GM12878 (cell line): ENCODE data around the gene IPCEF1. TPM values are rescaled to one million over a fixed set of nuclear protein-coding genes. Genes with fewer than 3 reads are reported as not detected.
A peak's percentile ranks its signal among the peaks of the same experiment; 100 is the strongest.

Source experiments
- ASH2L ChIP-seq: fragments of 300-600, 200-600 bp; sonication (generic); IDR thresholded peaks from 2 replicates; pipeline ENCODE4 v1.6.1; 2017; ENCODE audit warnings: low read depth, mild to moderate bottlenecking, borderline replicate concordance
- BCL3 ChIP-seq: IDR thresholded peaks from 2 replicates; pipeline ENCODE4 v1.6.1; 2011; ENCODE audit warnings: borderline replicate concordance, low read depth, mild to moderate bottlenecking, moderate library complexity, low read length; ENCODE audit not compliant: insufficient read depth, poor library complexity, severe bottlenecking
- BCLAF1 ChIP-seq: fragments of 450-650 bp; IDR thresholded peaks from 2 replicates; pipeline ENCODE4 v1.6.1; 2017; ENCODE audit warnings: antibody characterized with exemption, mild to moderate bottlenecking, moderate library complexity
- BMI1 ChIP-seq: fragments of 450-650 bp; IDR thresholded peaks from 2 replicates; pipeline ENCODE4 v1.6.1; 2016; ENCODE audit warnings: mild to moderate bottlenecking, moderate library complexity, borderline replicate concordance
- CBFB ChIP-seq: IDR thresholded peaks from 2 replicates; pipeline ENCODE4 v1.6.1; 2016; ENCODE audit warnings: antibody characterized with exemption, low read depth
- CBX3 ChIP-seq: fragments of 200-600 bp; sonication (generic); IDR thresholded peaks from 2 replicates; pipeline ENCODE4 v1.6.1; 2016; ENCODE audit warnings: low read depth, borderline replicate concordance
- CHD1 ChIP-seq: IDR thresholded peaks from 2 replicates; pipeline ENCODE4 v1.6.1; 2012; ENCODE audit warnings: low read depth, low read length, improper control_type of control experiment
- CTCF ChIP-seq, 3 experiments: IDR thresholded peaks in 2 of 3; conservative IDR thresholded peaks in 1 of 3; 2 replicates each; pipeline ENCODE4 v1.5.1; 2011; ENCODE audit warnings: low read depth in 3 of 3, low read length in 3 of 3, mild to moderate bottlenecking in 3 of 3, control low read depth in 2 of 3, moderate library complexity in 2 of 3, inconsistent platforms in 1 of 3, mixed read lengths in 1 of 3; ENCODE audit not compliant: control insufficient read depth in 2 of 3, insufficient read depth in 1 of 3; ENCODE audit errors: extremely low read depth in 1 of 3
- ETV6 ChIP-seq, 2 experiments: fragments of 450-650 bp in 1 of 2; IDR thresholded peaks in 1 of 2; conservative IDR thresholded peaks in 1 of 2; 2 replicates each; pipeline ENCODE4 v1.6.1; 2014; ENCODE audit warnings: antibody characterized with exemption in 1 of 2, borderline replicate concordance in 1 of 2, low read depth in 1 of 2, mild to moderate bottlenecking in 1 of 2, moderate library complexity in 1 of 2
- EZH2 ChIP-seq: IDR thresholded peaks from 2 replicates; pipeline ENCODE4 v1.6.1; 2012; ENCODE audit warnings: low read depth, mild to moderate bottlenecking, control low read depth, inconsistent platforms, low read length, borderline replicate concordance; ENCODE audit not compliant: control insufficient read depth
- FOS ChIP-seq: IDR thresholded peaks from 3 replicates; pipeline ENCODE4 v1.6.1; 2011; ENCODE audit warnings: borderline replicate concordance; ENCODE audit not compliant: insufficient read length; ENCODE audit errors: extremely low read depth
- FOXM1 ChIP-seq: IDR thresholded peaks from 2 replicates; pipeline ENCODE4 v1.6.1; 2012; ENCODE audit warnings: low read depth, mild to moderate bottlenecking, inconsistent platforms, low read length, moderate library complexity
- GABPA ChIP-seq: IDR thresholded peaks from 2 replicates; pipeline ENCODE4 v1.6.1; 2014; ENCODE audit warnings: antibody characterized with exemption, low read depth, mild to moderate bottlenecking, inconsistent platforms
- HDAC2 ChIP-seq: fragments of 200-600 bp; sonication (generic); IDR thresholded peaks from 2 replicates; pipeline ENCODE4 v1.6.1; 2017
- IKZF1 ChIP-seq: fragments of 450-650 bp; conservative IDR thresholded peaks from 2 replicates; pipeline ENCODE4 v1.6.1; 2017; ENCODE audit warnings: antibody characterized with exemption, mild to moderate bottlenecking
- NBN ChIP-seq: fragments of 450-650 bp; IDR thresholded peaks from 2 replicates; pipeline ENCODE4 v1.6.1; 2016
- NRF1 ChIP-seq: conservative IDR thresholded peaks from 2 replicates; pipeline ENCODE4 v1.6.1; 2011; ENCODE audit warnings: mild to moderate bottlenecking, low read depth, low read length, improper control_type of control experiment
- RAD51 ChIP-seq: fragments of 450-650 bp; IDR thresholded peaks from 2 replicates; pipeline ENCODE4 v1.6.1; 2016; ENCODE audit warnings: moderate library complexity, mild to moderate bottlenecking, inconsistent platforms
- RBBP5 ChIP-seq: fragments of 200-600 bp; sonication (generic); conservative IDR thresholded peaks from 2 replicates; pipeline ENCODE4 v1.6.1; 2016
- SMAD1 ChIP-seq: fragments of 450-650 bp; IDR thresholded peaks from 2 replicates; pipeline ENCODE4 v1.6.1; 2018; ENCODE audit warnings: mild to moderate bottlenecking, low read depth; ENCODE audit not compliant: partially characterized antibody
- TARDBP ChIP-seq: IDR thresholded peaks from 2 replicates; pipeline ENCODE4 v1.6.1; 2016; ENCODE audit warnings: borderline replicate concordance
- USF2 ChIP-seq: IDR thresholded peaks from 2 replicates; pipeline ENCODE4 v1.6.1; 2011; ENCODE audit warnings: low read depth, low read length, improper control_type of control experiment, borderline replicate concordance
- polyA plus RNA-seq, 11 experiments: library from polyadenylated mRNA; depleted of rRNA in 4 of 11; unstranded in 6 of 11; stranded (reverse) in 5 of 11; fragments of >200 nt; fragmentation: Nextera tagmentation in 4 of 11; fragmentation: Illumina TruSeq in 1 of 11; extraction: Ambion mirVana in 4 of 11; extraction: Trizol in 1 of 11; gene quantifications; 1 replicate in 1 of 11; 2 replicates in 10 of 11; pipeline versions ENCODE4 v1.2.1 to v1.2.3, GENCODE V29; 2011 to 2016; ENCODE audit warnings: inconsistent platforms in 2 of 11, missing spikeins in 2 of 11, low read depth in 1 of 11
- total RNA-seq, 4 experiments: library from RNA; depleted of rRNA in 3 of 4; stranded (reverse); fragments of >200 nt in 3 of 4; fragmentation: Illumina TruSeq in 1 of 4; extraction: Trizol in 1 of 4; gene quantifications; 2 replicates each; pipeline versions ENCODE4 v1.2.1 to v1.2.3, GENCODE V29; 2013 to 2021

Gene IPCEF1
- total and polyA plus RNA-seq, 10 of the 15 experiments (the other 5 are each of a cell fraction or from before 2014, with no cell fraction given), result 1.3 to 137 (median 4.2) TPM

- TF ChIP-seq USF2 (no peak), TARDBP (no peak), GABPA (peak; percentile 47; the same call in 1 of the 2 replicates), SMAD1 (peak; percentile 33), EZH2 (no peak), ASH2L (no peak), NBN (peak; percentile 89; the same call in 1 of the 2 replicates), CHD1 (0 out of 2 replicates have a peak, but pooled peaks have one; percentile 75), CBX3 (no peak), NRF1 (no peak), RBBP5 (no peak), BMI1 (no peak), CBFB (0 out of 2 replicates have a peak, but pooled peaks have one; percentile 17), BCL3 (no peak), RAD51 (peak; percentile 34; the same call in 1 of the 2 replicates), IKZF1 (peak; percentile 95), FOXM1 (0 out of 2 replicates have a peak, but pooled peaks have one; percentile 31), FOS (no peak), BCLAF1 (no peak), HDAC2 (no peak), ETV6 (conservative IDR thresholded peaks at IDR 0.05 in 1 of 2, IDR thresholded peaks at IDR 0.05 in 1 of 2; ENCODE audit: borderline replicate concordance in 1 of 2, low read depth in 1 of 2) (no peak), CTCF (IDR thresholded peaks at IDR 0.05 in 2 of 3, conservative IDR thresholded peaks at IDR 0.05 in 1 of 3; ENCODE audit: control insufficient read depth in 2 of 3, extremely low read depth in 1 of 3, insufficient read depth in 1 of 3, low read depth in 3 of 3, low read length in 3 of 3) (no peak)
Measured at GRCh38 chr6:154249499-154250298, 106.9 kb downstream of the IPCEF1 start (continued).
